SH-SY5Y (cell line): ENCODE measurements around the gene PROM2.

Experiments
- GATA2 ChIP-seq: IDR thresholded peaks from 2 replicates; pipeline ENCODE4 v1.6.1; 2011; ENCODE audit warnings: mild to moderate bottlenecking, low read depth, low read length
- GATA3 ChIP-seq: IDR thresholded peaks from 2 replicates; pipeline ENCODE4 v1.6.1; 2011; ENCODE audit warnings: low read depth, mild to moderate bottlenecking, low read length, moderate library complexity

GRCh38 chr2:95271381-95271971, 2.8 kb upstream of the PROM2 start:
- TF ChIP-seq GATA2 (no peak), GATA3 (no peak)
